ENCODE data around the gene CREB5. TPM values are rescaled to one million over a fixed set of nuclear protein-coding genes. Genes with fewer than 3 reads are reported as not detected.

Gene CREB5
- total and polyA plus RNA-seq, 2 of the 8 experiments (the other 6 are each of a cell fraction or from before 2014, with no cell fraction given) = 2.4 to 2.7 TPM

DNA sequence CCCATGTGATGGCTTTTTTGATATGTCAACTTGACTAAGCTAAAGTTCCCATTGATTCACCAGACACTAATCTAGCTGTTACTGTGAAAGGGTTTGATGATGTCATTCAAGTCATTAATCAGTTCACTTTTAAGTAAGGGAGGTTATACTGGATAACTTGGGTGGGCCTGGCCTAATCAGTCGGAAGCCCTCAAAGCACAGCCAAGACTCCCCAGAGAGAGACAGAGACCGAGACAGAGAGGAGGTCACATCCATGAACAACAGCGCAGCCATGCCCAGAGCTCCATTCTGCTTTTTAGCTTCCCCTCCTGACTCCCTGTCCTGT is 442.4 kb downstream of the CREB5 start:
- peaks cover 0 to 8% (median 0%) of the 10 kb centered on the region in 4 experiments; a peak in 2 of 7 replicates for H3K27me3 ChIP-seq (replicated peaks in 1 of 4; ENCODE audit: control insufficient read depth in 3 of 4, extremely low read depth in 1 of 4, insufficient read depth in 3 of 4, low read length in 3 of 4)
- H3K4me3 ChIP-seq (ENCODE audit: extremely low read depth in 1 of 4, insufficient read depth in 2 of 4, low read depth in 3 of 4, low read length in 4 of 4) = 0 out of 8 replicates have a peak overlapping the region, but pooled peaks of 1 of the 4 experiments have one; percentile 75
- H3K23ac ChIP-seq (ENCODE audit: insufficient read length) = no peak overlapping the region
- H3K4ac ChIP-seq (replicated peaks; ENCODE audit: insufficient read length, low read depth, low read length) = no peak overlapping the region
- no peak overlapping the region for H4K5ac ChIP-seq (ENCODE audit: insufficient read length, low read depth, low read length)
- H2BK20ac ChIP-seq (ENCODE audit: low read length) = no peak overlapping the region; the same call in 1 of the 2 replicates
- no peaks in the 10 kb centered on the region for H3K79me1 ChIP-seq (ENCODE audit: low read depth, low read length)
- peak overlapping the region; percentile 91; the same call in 1 of the 2 replicates for H2AFZ ChIP-seq (ENCODE audit: low read length)
- DNase-seq (ENCODE audit: low read depth in 1 of 2, low spot score in 2 of 2) = no peak
- no peak overlapping the region for H3K56ac ChIP-seq (replicated peaks; ENCODE audit: insufficient read length, low read depth, low read length)
- no peaks in the 10 kb centered on the region for H3K36me3 ChIP-seq (ENCODE audit: control insufficient read depth in 2 of 4, insufficient read depth in 4 of 4, low read length in 3 of 4)
- no peak overlapping the region for H3K27ac ChIP-seq (ENCODE audit: low read depth, low read length)
- TF ChIP-seq MAFK (IDR thresholded peaks at IDR 0.05; ENCODE audit: low read depth, low read length) (no peak), KDM1A (IDR thresholded peaks at IDR 0.05; ENCODE audit: borderline replicate concordance, low read length) (0 out of 2 replicates have a peak, but pooled peaks have one; percentile 28)
- no peak overlapping the region for H2BK15ac ChIP-seq (ENCODE audit: low read length)
- POLR2A ChIA-PET (ENCODE audit: partially characterized antibody) = no interaction called here
- no peak overlapping the region for H3K14ac ChIP-seq (ENCODE audit: insufficient read length)
- no peak overlapping the region for H3K9ac ChIP-seq (replicated peaks in 1 of 4; ENCODE audit: extremely low read depth in 1 of 4, low read depth in 3 of 4, low read length in 3 of 4)
- H2BK120ac ChIP-seq (replicated peaks; ENCODE audit: low read depth, low read length) = no peak overlapping the region
- H2BK5ac ChIP-seq (ENCODE audit: low read depth, low read length) = no peak overlapping the region
- H2BK12ac ChIP-seq (ENCODE audit: low read depth, low read length) = no peak overlapping the region
- H3K79me2 ChIP-seq (ENCODE audit: control insufficient read depth in 1 of 2, insufficient read depth in 2 of 2, low read length in 2 of 2) = no peaks in the 10 kb centered on the region
- H3K9me3 ChIP-seq (ENCODE audit: insufficient read depth in 2 of 2, low read depth in 1 of 2, low read length in 1 of 2) = no peaks in the 10 kb centered on the region
- no peaks in the 10 kb centered on the region for H4K20me1 ChIP-seq (replicated peaks in 1 of 2; ENCODE audit: control insufficient read depth in 1 of 2, insufficient read depth in 2 of 2, low read length in 2 of 2)
- H3K4me2 ChIP-seq (ENCODE audit: insufficient read depth in 1 of 2, low read depth in 2 of 2, low read length in 2 of 2) = peak overlapping the region in 1 of 2 experiments; percentile 52; a peak in 1 of 4 replicates
- H3K18ac ChIP-seq (ENCODE audit: extremely low read depth, low read length) = no peak overlapping the region
- H2AK5ac ChIP-seq (ENCODE audit: low read depth, low read length) = no peak overlapping the region
- H3K4me1 ChIP-seq (replicated peaks in 1 of 4; ENCODE audit: control insufficient read depth in 3 of 4, insufficient read depth in 4 of 4, low read length in 3 of 4) = no peaks in the 10 kb centered on the region
- H4K8ac ChIP-seq (ENCODE audit: extremely low read depth, insufficient read depth, low read length) = no peak overlapping the region
- 98% methylated on average over 3 of the region's 3 CpGs; no CpG with 5 or more reads in 1 of the 2 experiments for WGBS, 2 experiments (ENCODE audit: extremely low coverage in 1 of 2, insufficient coverage in 1 of 2, insufficient read length in 1 of 2, insufficient replicate concordance in 2 of 2, low coverage in 1 of 2, low lambda C conversion rate in 2 of 2, missing lambda C conversion rate in 1 of 2)
- CTCF ChIA-PET (ENCODE audit: partially characterized antibody) = interaction anchor here (0.6 to 1.4 kb wide), 18 partner anchors 8 to 553 kb away, joined by 3 to 7 read pairs (median 4); no protein-coding TSS in a partner anchor
- FAIRE-seq = no peak
- H4K91ac ChIP-seq (replicated peaks; ENCODE audit: insufficient read length, low read length) = no peak overlapping the region
- H3K23me2 ChIP-seq (ENCODE audit: low read depth, low read length) = peaks cover 3% of the 10 kb centered on the region; the same call in 1 of the 2 replicates
